PC-9 (cell line): ENCODE measurements around the gene PCDHGA11.

Experiments
- CTCF ChIP-seq: fragments of 200-600 bp; sonication (generic); conservative IDR thresholded peaks from 2 replicates; pipeline ENCODE4 v1.6.1; 2017; ENCODE audit warnings: mixed run types, antibody characterized with exemption, mild to moderate bottlenecking, moderate library complexity
- EZH2 ChIP-seq: fragments of 200-600 bp; sonication (generic); IDR thresholded peaks from 2 replicates; pipeline ENCODE4 v1.8.0; 2017; ENCODE audit warnings: antibody characterized with exemption, low read depth

- TF ChIP-seq EZH2, result no peak
- peak; percentile 86 for TF ChIP-seq CTCF
Observed at GRCh38 chr5:141412854-141413539, 7.9 kb upstream of the PCDHGA11 start, which contains the start of gene PCDHGA10.
